Left lung (tissue), 10 donors: Measurements from ENCODE around the gene NOXA1. TPM values are rescaled to one million over a fixed set of nuclear protein-coding genes. Genes with fewer than 3 reads are reported as not detected.

Experiments
- ATAC-seq: fragments of 200-7000 bp; cut with Tn5 transposase; one replicate; pipeline ENCODE4 v1.9.1; 2020; ENCODE audit warnings: moderate library complexity
- DNase-seq, 4 donors: peaks; one replicate each; pipeline ENCODE4 v3.0.0-alpha.2; 2013 to 2020
- H3K27ac ChIP-seq, 2 donors: fragments of 200-600 bp; sonication (generic) in 1 of 2; one replicate each; pipeline versions ENCODE4 v1.5.0 to v1.8.0; 2020 to 2021
- H3K27me3 ChIP-seq, 2 donors: fragments of 200-600 bp; sonication (generic) in 1 of 2; one replicate each; pipeline versions ENCODE4 v1.5.0 to v1.8.0; 2020 to 2021
- H3K36me3 ChIP-seq, 2 donors: fragments of 200-600 bp; sonication (generic) in 1 of 2; one replicate each; pipeline versions ENCODE4 v1.5.0 to v1.8.0; 2020 to 2021
- H3K4me1 ChIP-seq, 2 donors: fragments of 200-600 bp; one replicate each; pipeline ENCODE4 v1.8.0; 2021
- H3K4me3 ChIP-seq, 2 donors: fragments of 200-600 bp; sonication (generic) in 1 of 2; one replicate each; pipeline versions ENCODE4 v1.5.0 to v1.8.0; 2020 to 2021; ENCODE audit warnings: mild to moderate bottlenecking in 1 of 2
- H3K9me3 ChIP-seq, 2 donors: fragments of 200-600 bp; sonication (generic) in 1 of 2; one replicate each; pipeline versions ENCODE4 v1.5.0 to v1.8.0; 2020 to 2021
- CTCF ChIP-seq, 2 donors: fragments of 200-600 bp; sonication (generic) in 1 of 2; IDR thresholded peaks; one replicate each; pipeline versions ENCODE4 v1.5.0 to v1.8.0; 2021; ENCODE audit warnings: antibody characterized with exemption in 2 of 2
- intact Hi-C, 2 donors: fragments of 100-400 bp; cut with DNase I; formaldehyde crosslinking; loops; one replicate each; pipeline versions ENCODE4 v1.11.2 to v1.14.2; 2022
- polyA plus RNA-seq, 6 donors: library from polyadenylated mRNA; unstranded; fragments of 120-200 nt; gene quantifications; one replicate each; pipeline ENCODE4 v1.2.1, GENCODE V29; 2013; ENCODE audit not compliant: insufficient read length in 6 of 6
- total RNA-seq, 2 donors: library from RNA; stranded (reverse); fragmentation: NEBNext Ultra II Directional; extraction: Animal tissue kit (Norgen Biotek cat#: 25700); gene quantifications; one replicate each; pipeline ENCODE4 v1.2.1, GENCODE V29; 2021
- donor health status: DM: no; HTN: yes; CAD: no.
- donor health status: DM: no; HTN: no; CAD: no.

NOXA1 gene
- total and polyA plus RNA-seq, 8 donors = 4.5 to 8.7 (median 6.9) TPM

GRCh38 chr9:137438591-137439157, 15.5 kb downstream of the NOXA1 start:
- Histone ChIP-seq H3K27ac (no peak overlapping the region), H3K4me1 (peaks cover 5 to 10% of the 10 kb centered on the region in 2 donors), H3K27me3 (peaks cover 4 to 39% of the 10 kb centered on the region in 2 donors), H3K36me3 (no peaks in the 10 kb centered on the region), H3K9me3 (no peaks in the 10 kb centered on the region), H3K4me3 (no peak overlapping the region)
- ATAC-seq = no peak
- TF ChIP-seq CTCF (IDR thresholded peaks at IDR 0.05) = no peak
- peak in 1 of 4 donors; percentile 50 for DNase-seq
- intact Hi-C loops = no loop called here

- no peak overlapping the region for H3K27ac ChIP-seq
- no peak for ATAC-seq
Measured at GRCh38 chr9:137439158-137439714, 16.0 kb downstream of the NOXA1 start.

GRCh38 chr9:137441289-137441934, 18.2 kb downstream of the NOXA1 start, which contains the start of gene ENTPD8:
Gene ENTPD8 (minus strand): TSS chr9:137441357. CDS start chr9:137438285, 3,072 bp downstream.
- no peak for TF ChIP-seq CTCF (IDR thresholded peaks at IDR 0.05)
- H3K9me3 ChIP-seq = no peaks in the 10 kb centered on the region
- H3K4me1 ChIP-seq = peaks cover 5 to 19% of the 10 kb centered on the region in 2 donors
- H3K27ac ChIP-seq = no peak within 1 kb of the TSS
- peak within 1 kb of the TSS; percentile 22 to 38 for H3K4me3 ChIP-seq
- H3K36me3 ChIP-seq = no peaks in the 10 kb centered on the region
- peak in 2 of 4 donors; percentile 45 to 88 for DNase-seq
- ATAC-seq = peak; percentile 72
- H3K27me3 ChIP-seq = peaks cover 4 to 44% of the 10 kb centered on the region in 2 donors
- intact Hi-C loops = no loop called here

More at GRCh38 chr9:137439158-137439714, 16.0 kb downstream of the NOXA1 start:
- H3K36me3 ChIP-seq = no peaks in the 10 kb centered on the region
- peaks cover 5 to 10% of the 10 kb centered on the region in 2 donors for H3K4me1 ChIP-seq
- no peak overlapping the region for H3K4me3 ChIP-seq
- H3K9me3 ChIP-seq = no peaks in the 10 kb centered on the region
- TF ChIP-seq CTCF (IDR thresholded peaks at IDR 0.05) = no peak
- peaks cover 4 to 44% of the 10 kb centered on the region in 2 donors for H3K27me3 ChIP-seq
- intact Hi-C loops = no loop called here
- DNase-seq = peak in 1 of 4 donors; percentile 52

GRCh38 chr9:137441935-137442321, 18.7 kb downstream of the NOXA1 start:
- no peaks in the 10 kb centered on the region for H3K36me3 ChIP-seq
- intact Hi-C loops = no loop called here
- peaks cover 4 to 44% of the 10 kb centered on the region in 2 donors for H3K27me3 ChIP-seq
- no peaks in the 10 kb centered on the region for H3K9me3 ChIP-seq
- TF ChIP-seq CTCF (IDR thresholded peaks at IDR 0.05) = no peak
- no peak overlapping the region for H3K27ac ChIP-seq
- peaks cover 5 to 15% of the 10 kb centered on the region in 2 donors for H3K4me1 ChIP-seq
- DNase-seq (no peak), ATAC-seq (no peak)
- no peak overlapping the region for H3K4me3 ChIP-seq
